Measurements from ENCODE around the gene ENOX2.

ENOX2 gene

GRCh38 chrX:130625386-130625785, 277.6 kb downstream of the ENOX2 start:
- no peak for DNase-seq (ENCODE audit: low spot score)

- no peak for DNase-seq (ENCODE audit: low spot score)
Measured at GRCh38 chrX:130623518-130623917, 279.5 kb downstream of the ENOX2 start.

- no peak for DNase-seq (ENCODE audit: low spot score)
Measured at GRCh38 chrX:130615941-130616340, 287.1 kb downstream of the ENOX2 start.

- no peak for DNase-seq (ENCODE audit: low spot score)
Measured at GRCh38 chrX:130607431-130607830, 295.6 kb downstream of the ENOX2 start.

- DNase-seq (ENCODE audit: low spot score), result no peak
Measured at GRCh38 chrX:130606425-130606824, 296.6 kb downstream of the ENOX2 start.

- DNase-seq (ENCODE audit: low spot score), result no peak
Measured at GRCh38 chrX:130604882-130605281, 298.1 kb downstream of the ENOX2 start.

- no peak for DNase-seq (ENCODE audit: low spot score)
Measured at GRCh38 chrX:130594453-130594916, 308.5 kb downstream of the ENOX2 start.

GRCh38 chrX:130593911-130594310, 309.1 kb downstream of the ENOX2 start:
- DNase-seq (ENCODE audit: low spot score), result no peak

- DNase-seq (ENCODE audit: low spot score), result no peak
Measured at GRCh38 chrX:130592204-130592603, 310.8 kb downstream of the ENOX2 start.

GRCh38 chrX:130578906-130579305, 324.1 kb downstream of the ENOX2 start:
- no peak for DNase-seq (ENCODE audit: low spot score)

GRCh38 chrX:130577431-130577830, 325.6 kb downstream of the ENOX2 start:
- no peak for DNase-seq (ENCODE audit: low spot score)

GRCh38 chrX:130575831-130576389, 327.1 kb downstream of the ENOX2 start:
- DNase-seq (ENCODE audit: low spot score), result peak; percentile 18
